Measurements from ENCODE around the gene DOK1.

GRCh38 chr2:74524955-74525716, 29.4 kb upstream of the DOK1 start:
- TF ChIP-seq CTCF (optimal IDR thresholded peaks at IDR 0.05 in 1 of 3, IDR thresholded peaks at IDR 0.05 in 1 of 3, conservative IDR thresholded peaks at IDR 0.05 in 1 of 3; ENCODE audit: extremely low read depth in 1 of 3, insufficient read depth in 2 of 3, low read length in 3 of 3): no peak
- TF ChIP-seq EZH2 (IDR thresholded peaks at IDR 0.05; ENCODE audit: low read length): no peak
